Measurements from ENCODE around the gene DIP2A. TPM values are rescaled to one million over a fixed set of nuclear protein-coding genes. Genes with fewer than 3 reads are reported as not detected.
"Not testable (repeated sequence)": the region's sequence is repeated elsewhere in the genome, so short reads cannot be mapped to it uniquely, and the experiment has no call there.

Gene DIP2A
- total RNA-seq, 4 donors from 2014 or later, result 42.3 to 141 (median 52.8) TPM

GRCh38 chr21:46448108-46448507, 10.6 kb upstream of the DIP2A start:
- Histone ChIP-seq H3K27me3 (no peaks in the 10 kb centered on the region), H3K4me3 (no peak overlapping the region), H3K36me3 (peaks cover 20% of the 10 kb centered on the region), H3K27ac (no peak overlapping the region), H3K9me3 (peaks cover 6% of the 10 kb centered on the region), H3K4me1 (peaks cover 3% of the 10 kb centered on the region)
- TF ChIP-seq POLR2AphosphoS5 (IDR thresholded peaks at IDR 0.05), result no peak
- no peak for TF ChIP-seq POLR2A (IDR thresholded peaks at IDR 0.05)
- no peak for TF ChIP-seq EP300 (IDR thresholded peaks at IDR 0.05)
- TF ChIP-seq CTCF (IDR thresholded peaks at IDR 0.05), result no peak
- WGBS, result 95% methylated on average over 5 of the region's 5 CpGs
- peak in 1 of 2 donors; percentile 8 for DNase-seq (ENCODE audit: low spot score in 2 of 2)

- DNase-seq (ENCODE audit: low spot score in 2 of 2); H3K4me3 ChIP-seq; H3K27me3 ChIP-seq; H3K9me3 ChIP-seq; H3K27ac ChIP-seq; H3K4me1 ChIP-seq: not testable (repeated sequence)
- WGBS, result 93% methylated on average over 6 of the region's 6 CpGs
- H3K36me3 ChIP-seq, result peaks cover 15% of the 10 kb centered on the region
Measured at GRCh38 chr21:46448855-46449254, 9.8 kb upstream of the DIP2A start.

- peak; percentile 18 to 35 for DNase-seq (ENCODE audit: low spot score in 2 of 2)
- H3K36me3 ChIP-seq, result no peaks in the 10 kb centered on the region
- 85% methylated on average over 5 of the region's 5 CpGs for WGBS
- no peak for TF ChIP-seq POLR2AphosphoS5 (IDR thresholded peaks at IDR 0.05)
- TF ChIP-seq CTCF (IDR thresholded peaks at IDR 0.05), result no peak
- no peak for TF ChIP-seq EP300 (IDR thresholded peaks at IDR 0.05)
- TF ChIP-seq POLR2A (IDR thresholded peaks at IDR 0.05), result no peak
- H3K4me1 ChIP-seq, result peaks cover 28% of the 10 kb centered on the region
- peaks cover 6% of the 10 kb centered on the region for H3K9me3 ChIP-seq
- H3K27me3 ChIP-seq, result no peaks in the 10 kb centered on the region
- no peak overlapping the region for H3K4me3 ChIP-seq
- no peak overlapping the region for H3K27ac ChIP-seq
Measured at GRCh38 chr21:46452710-46453109, 6.0 kb upstream of the DIP2A start.

- DNase-seq (ENCODE audit: low spot score in 2 of 2), result no peak
- Histone ChIP-seq H3K36me3 (no peaks in the 10 kb centered on the region), H3K27ac (no peak overlapping the region), H3K27me3 (no peaks in the 10 kb centered on the region), H3K9me3 (no peaks in the 10 kb centered on the region), H3K4me3 (no peak overlapping the region), H3K4me1 (peaks cover 33% of the 10 kb centered on the region)
- no peak for TF ChIP-seq POLR2A (IDR thresholded peaks at IDR 0.05)
- no peak for TF ChIP-seq POLR2AphosphoS5 (IDR thresholded peaks at IDR 0.05)
- no peak for TF ChIP-seq CTCF (IDR thresholded peaks at IDR 0.05)
- TF ChIP-seq EP300 (IDR thresholded peaks at IDR 0.05), result no peak
- 56% methylated on average over 3 of the region's 3 CpGs for WGBS
Measured at GRCh38 chr21:46454142-46454541, 4.5 kb upstream of the DIP2A start.

GRCh38 chr21:46454634-46455390, 3.9 kb upstream of the DIP2A start:
- 68% methylated on average over 4 of the region's 4 CpGs for WGBS
- DNase-seq (ENCODE audit: low spot score in 2 of 2), result peak in 1 of 2 donors; percentile 8
- Histone ChIP-seq H3K4me1 (peaks cover 38% of the 10 kb centered on the region), H3K4me3 (no peak overlapping the region), H3K9me3 (no peaks in the 10 kb centered on the region), H3K27me3 (no peaks in the 10 kb centered on the region), H3K27ac (no peak overlapping the region), H3K36me3 (no peaks in the 10 kb centered on the region)
- no peak for TF ChIP-seq POLR2A (IDR thresholded peaks at IDR 0.05)
- no peak for TF ChIP-seq POLR2AphosphoS5 (IDR thresholded peaks at IDR 0.05)

GRCh38 chr21:46455575-46456385, 2.9 kb upstream of the DIP2A start:
- no peaks in the 10 kb centered on the region for H3K36me3 ChIP-seq
- H3K4me3 ChIP-seq, result no peak overlapping the region
- H3K27me3 ChIP-seq, result no peaks in the 10 kb centered on the region
- DNase-seq (ENCODE audit: low spot score in 2 of 2), result peak in 1 of 2 donors; percentile 48
- H3K9me3 ChIP-seq, result no peaks in the 10 kb centered on the region
- WGBS, result 55% methylated on average over 10 of the region's 10 CpGs
- no peak overlapping the region for H3K27ac ChIP-seq
- no peak for TF ChIP-seq CTCF (IDR thresholded peaks at IDR 0.05)
- TF ChIP-seq EP300 (IDR thresholded peaks at IDR 0.05), result no peak
- TF ChIP-seq POLR2AphosphoS5 (IDR thresholded peaks at IDR 0.05), result no peak
- TF ChIP-seq POLR2A (IDR thresholded peaks at IDR 0.05), result no peak
- peaks cover 45% of the 10 kb centered on the region for H3K4me1 ChIP-seq

Data from suprapubic skin (tissue), 4 donors.